IMR-90 (cell line): Measurements from ENCODE around the gene SHISA6. TPM values are rescaled to one million over a fixed set of nuclear protein-coding genes. Genes with fewer than 3 reads are reported as not detected.

Experiments
- ATAC-seq: fragments of 200-7000 bp; cut with Tn5 transposase; 2 replicates; pipeline ENCODE4 v1.9.1; 2020; ENCODE audit warnings: low read depth, mild to moderate bottlenecking, moderate library complexity
- BruUV-seq: library from RNA; stranded (reverse); fragments of 400-500 nt; replicated peaks from 2 replicates; lab custom pipeline; 2021; lab: Mats Ljungman, UMichigan
- CTCF ChIA-PET: fragments of 300-600 bp; formaldehyde crosslinking; extraction: SDS; loops from one replicate; lab custom pipeline; 2021; ENCODE audit warnings: antibody characterized with exemption; lab: Yijun Ruan, JAX
- POLR2A ChIA-PET: fragments of 300-600 bp; sonication (Branson Sonifier 250); formaldehyde crosslinking; loops from one replicate; lab custom pipeline; 2022; ENCODE audit warnings: antibody characterized with exemption; ENCODE audit not compliant: unreplicated experiment; lab: Charles Lee
- DNase-seq: peaks from one replicate; pipeline ENCODE4 v3.0.0; 2013
- H2AFZ ChIP-seq: replicated peaks from 2 replicates; pipeline ENCODE3; 2013; ENCODE audit warnings: low read length, mild to moderate bottlenecking; ENCODE audit not compliant: poor library complexity
- H2AK5ac ChIP-seq: 2 replicates; pipeline ENCODE4 v1.6.1; 2013; ENCODE audit warnings: low read depth, low read length, inconsistent platforms
- H2AK9ac ChIP-seq: replicated peaks from 2 replicates; pipeline ENCODE3; 2013; ENCODE audit warnings: mild to moderate bottlenecking, low read depth, low read length, moderate library complexity; ENCODE audit not compliant: poor library complexity
- H2BK120ac ChIP-seq: 2 replicates; pipeline ENCODE4 v1.6.1; 2013; ENCODE audit warnings: low read depth, low read length, inconsistent platforms
- H2BK15ac ChIP-seq: 3 replicates; pipeline ENCODE4 v1.6.1; 2013; ENCODE audit warnings: low read depth, low read length, inconsistent platforms
- H2BK20ac ChIP-seq: 2 replicates; pipeline ENCODE4 v1.6.1; 2013; ENCODE audit warnings: low read depth, mild to moderate bottlenecking, inconsistent platforms, low read length, moderate library complexity
- H2BK5ac ChIP-seq: 2 replicates; pipeline ENCODE4 v1.6.1; 2013; ENCODE audit warnings: mild to moderate bottlenecking, low read depth, low read length, inconsistent platforms; ENCODE audit not compliant: poor library complexity, severe bottlenecking
- H3K14ac ChIP-seq: replicated peaks from 2 replicates; pipeline ENCODE4 v1.6.1; 2013; ENCODE audit warnings: low read depth, low read length, inconsistent platforms
- H3K18ac ChIP-seq: 2 replicates; pipeline ENCODE4 v1.6.1; 2013; ENCODE audit warnings: low read depth, low read length, control low read depth
- H3K23ac ChIP-seq: 2 replicates; pipeline ENCODE4 v1.6.1; 2013; ENCODE audit warnings: low read depth, low read length, inconsistent platforms
- H3K27ac ChIP-seq: 2 replicates; pipeline ENCODE4 v1.5.1; 2013; ENCODE audit warnings: mild to moderate bottlenecking, control low read depth, low read length; ENCODE audit not compliant: insufficient read depth
- H3K27me3 ChIP-seq: 2 replicates; pipeline ENCODE4 v1.6.1; 2013; ENCODE audit warnings: low read length; ENCODE audit not compliant: control insufficient read depth, insufficient read depth
- H3K36me3 ChIP-seq: 2 replicates; pipeline ENCODE4 v1.6.1; 2013; ENCODE audit warnings: low read length, mixed read lengths; ENCODE audit not compliant: control insufficient read depth, insufficient read depth
- H3K4ac ChIP-seq: 2 replicates; pipeline ENCODE4 v1.6.1; 2013; ENCODE audit warnings: low read depth, low read length, inconsistent platforms
- H3K4me1 ChIP-seq: 2 replicates; pipeline ENCODE4 v1.6.1; 2013; ENCODE audit warnings: low read length, mixed read lengths; ENCODE audit not compliant: control insufficient read depth, insufficient read depth
- H3K4me2 ChIP-seq: 2 replicates; pipeline ENCODE4 v1.6.1; 2013; ENCODE audit warnings: low read depth, mild to moderate bottlenecking, control low read depth, low read length, moderate library complexity
- H3K4me3 ChIP-seq: 2 replicates; pipeline ENCODE4 v1.5.1; 2013; ENCODE audit warnings: low read depth, mild to moderate bottlenecking, control low read depth, low read length, moderate library complexity; ENCODE audit not compliant: insufficient read depth
- H3K56ac ChIP-seq: 2 replicates; pipeline ENCODE4 v1.6.1; 2013; ENCODE audit warnings: low read length, inconsistent platforms; ENCODE audit not compliant: insufficient read depth; ENCODE audit errors: extremely low read depth
- H3K79me1 ChIP-seq, 2 experiments: 2 replicates each; pipeline ENCODE4 v1.6.1; 2013; ENCODE audit warnings: low read length in 2 of 2, inconsistent platforms in 1 of 2, low read depth in 1 of 2
- H3K9ac ChIP-seq: 2 replicates; pipeline ENCODE4 v1.6.1; 2013; ENCODE audit warnings: low read depth, low read length, control low read depth
- H3K9me1 ChIP-seq: 2 replicates; pipeline ENCODE4 v1.6.1; 2013; ENCODE audit warnings: low read length, inconsistent platforms; ENCODE audit not compliant: insufficient read depth
- H3K9me3 ChIP-seq: 2 replicates; pipeline ENCODE4 v1.6.1; 2013; ENCODE audit warnings: low read length; ENCODE audit not compliant: control insufficient read depth, insufficient read depth
- H4K20me1 ChIP-seq: 2 replicates; pipeline ENCODE4 v1.6.1; 2013; ENCODE audit warnings: low read length, inconsistent platforms; ENCODE audit not compliant: insufficient read depth
- H4K5ac ChIP-seq: 2 replicates; pipeline ENCODE4 v1.6.1; 2013; ENCODE audit warnings: mild to moderate bottlenecking, low read depth, low read length, control low read depth
- H4K8ac ChIP-seq, 2 experiments: 2 replicates each; pipeline ENCODE4 v1.6.1; 2013; ENCODE audit warnings: low read depth in 2 of 2, low read length in 2 of 2, control low read depth in 1 of 2, inconsistent platforms in 1 of 2
- H4K91ac ChIP-seq: 2 replicates; pipeline ENCODE4 v1.6.1; 2013; ENCODE audit warnings: low read depth, low read length, inconsistent platforms; ENCODE audit not compliant: insufficient read depth
- ELK1 ChIP-seq: fragments of 150-350 bp; IDR thresholded peaks from 2 replicates; pipeline ENCODE4 v1.6.1; 2016; ENCODE audit warnings: low read depth, mild to moderate bottlenecking, low read length, moderate library complexity, borderline replicate concordance
- FOS ChIP-seq: fragments of 150-350 bp; IDR thresholded peaks from 2 replicates; pipeline ENCODE4 v1.6.1; 2016; ENCODE audit warnings: low read depth, low read length
- MAFK ChIP-seq: IDR thresholded peaks from 2 replicates; pipeline ENCODE4 v1.6.1; 2012; ENCODE audit warnings: low read depth, low read length, improper control_type of control experiment
- NFE2L2 ChIP-seq: fragments of 150-350 bp; IDR thresholded peaks from 2 replicates; pipeline ENCODE4 v1.6.1; 2016; ENCODE audit warnings: low read depth, mild to moderate bottlenecking, low read length
- RAD21 ChIP-seq: IDR thresholded peaks from 2 replicates; pipeline ENCODE4 v1.6.1; 2012; ENCODE audit warnings: low read length, improper control_type of control experiment
- RCOR1 ChIP-seq: IDR thresholded peaks from 2 replicates; pipeline ENCODE4 v1.6.1; 2012; ENCODE audit warnings: mild to moderate bottlenecking, low read length, improper control_type of control experiment; ENCODE audit not compliant: insufficient replicate concordance
- SMC3 ChIP-seq: fragments of 150-350 bp; IDR thresholded peaks from 2 replicates; pipeline ENCODE4 v1.6.1; 2016; ENCODE audit warnings: low read depth, mild to moderate bottlenecking, antibody characterized with exemption, low read length, moderate library complexity
- USF2 ChIP-seq: fragments of 150-350 bp; IDR thresholded peaks from 2 replicates; pipeline ENCODE4 v1.6.1; 2017; ENCODE audit warnings: mild to moderate bottlenecking, antibody characterized with exemption, low read length, low read depth
- WGBS, 2 experiments: methylation state at CpG; one replicate each; pipeline versions ENCODE4 v1.1.5 to v1.1.7; 2013; ENCODE audit warnings: missing lambda C conversion rate in 2 of 2; ENCODE audit not compliant: insufficient read length in 1 of 2; ENCODE audit errors: extremely low coverage in 2 of 2; 5-methylcytosine and 5-hydroxymethylcytosine counted together
- dilution Hi-C: fragments of 300-500 bp; cut with HindIII; formaldehyde crosslinking; loops from one replicate; pipeline ENCODE4 v1.14.3; 2018; ENCODE audit warnings: low sequenced_read_pairs; ENCODE audit not compliant: unreplicated experiment
- in situ Hi-C: fragments of 300-500 bp; cut with MboI; formaldehyde crosslinking; loops from 3 replicates; pipeline ENCODE4 v1.14.3; 2019; ENCODE audit warnings: low sequenced_read_pairs, inconsistent platforms, mixed read lengths
- intact Hi-C: fragments of 100-400 bp; cut with micrococcal nuclease; formaldehyde crosslinking; loops from 2 replicates; pipeline ENCODE4 v1.10.0; 2022
- polyA plus RNA-seq, 3 experiments: library from polyadenylated mRNA; depleted of rRNA; stranded (reverse); fragments of >200 nt; gene quantifications; 2 replicates each; pipeline ENCODE4 v1.2.3, GENCODE V29; 2012; ENCODE audit warnings: low replicate concordance in 1 of 3
- total RNA-seq: library from RNA; depleted of rRNA; stranded (reverse); fragments of >200 nt; gene quantifications from 2 replicates; pipeline ENCODE4 v1.2.3, GENCODE V29; 2012

Gene SHISA6
- total and polyA plus RNA-seq, 2 of the 4 experiments (the other 2 are of a cell fraction), result not detected

- Histone ChIP-seq H3K4me1 (no peaks in the 10 kb centered on the region), H2BK5ac (no peak overlapping the region), H3K23ac (no peak overlapping the region), H3K79me1 (no peaks in the 10 kb centered on the region), H4K91ac (no peak overlapping the region), H4K8ac (no peak overlapping the region), H3K9ac (no peak overlapping the region), H3K4ac (no peak overlapping the region), H4K5ac (no peak overlapping the region), H3K27ac (no peak overlapping the region), H2BK20ac (no peak overlapping the region), H3K4me3 (no peak overlapping the region), H3K56ac (no peak overlapping the region), H2BK120ac (no peak overlapping the region), H2AK9ac (no peak overlapping the region), H3K36me3 (no peaks in the 10 kb centered on the region), H2AFZ (no peak overlapping the region), H3K27me3 (no peaks in the 10 kb centered on the region), H3K9me1 (no peaks in the 10 kb centered on the region), H4K20me1 (no peaks in the 10 kb centered on the region), H3K18ac (no peak overlapping the region), H3K4me2 (no peak overlapping the region), H3K14ac (no peak overlapping the region), H3K9me3 (peaks cover 18% of the 10 kb centered on the region), H2BK15ac (no peak overlapping the region), H2AK5ac (no peak overlapping the region)
- intact Hi-C loops, result no loop called here
- POLR2A ChIA-PET, result no interaction called here
- ATAC-seq (no peak), DNase-seq (no peak)
- no peak for TF ChIP-seq NFE2L2
- TF ChIP-seq RAD21, result no peak
- TF ChIP-seq RCOR1, result no peak
- no peak for TF ChIP-seq USF2
- TF ChIP-seq FOS, result no peak
- TF ChIP-seq ELK1, result no peak
- TF ChIP-seq MAFK, result no peak
- TF ChIP-seq SMC3, result no peak
- no CpG with 5 or more reads among the region's 3 CpGs for WGBS, 2 experiments
- dilution Hi-C loops, result no loop called here
- CTCF ChIA-PET, result no interaction called here
- in situ Hi-C loops, result no loop called here
- no TSS peak for BruUV-seq
Observed at GRCh38 chr17:11418342-11418741, 177.3 kb downstream of the SHISA6 start.
